ENCODE measurements around the gene URI1. TPM values are rescaled to one million over a fixed set of nuclear protein-coding genes. Genes with fewer than 3 reads are reported as not detected.

Gene URI1
- total RNA-seq, 4 donors from 2014 or later = 59.1 to 125 (median 67.6) TPM

DNA sequence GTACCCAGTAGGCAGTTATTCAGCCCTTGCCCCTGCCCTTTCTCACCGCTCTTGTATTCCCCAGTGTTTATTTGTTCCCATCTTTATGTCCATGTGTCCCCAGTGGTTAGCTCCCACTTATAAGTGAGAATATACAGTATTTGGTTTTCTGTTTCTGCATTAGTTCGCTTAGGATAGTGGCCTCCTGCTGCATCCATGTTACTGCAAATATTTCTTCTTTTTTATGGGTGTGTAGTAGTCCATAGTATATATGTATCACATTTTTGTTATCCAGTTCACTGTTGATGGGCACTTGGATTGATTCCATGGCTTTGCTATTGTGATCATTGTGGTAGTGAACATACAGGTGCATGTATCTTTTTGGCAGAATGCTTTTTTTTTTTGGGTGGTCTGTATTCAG, 32.7 kb downstream of the URI1 start:
- no peak for DNase-seq

DNA sequence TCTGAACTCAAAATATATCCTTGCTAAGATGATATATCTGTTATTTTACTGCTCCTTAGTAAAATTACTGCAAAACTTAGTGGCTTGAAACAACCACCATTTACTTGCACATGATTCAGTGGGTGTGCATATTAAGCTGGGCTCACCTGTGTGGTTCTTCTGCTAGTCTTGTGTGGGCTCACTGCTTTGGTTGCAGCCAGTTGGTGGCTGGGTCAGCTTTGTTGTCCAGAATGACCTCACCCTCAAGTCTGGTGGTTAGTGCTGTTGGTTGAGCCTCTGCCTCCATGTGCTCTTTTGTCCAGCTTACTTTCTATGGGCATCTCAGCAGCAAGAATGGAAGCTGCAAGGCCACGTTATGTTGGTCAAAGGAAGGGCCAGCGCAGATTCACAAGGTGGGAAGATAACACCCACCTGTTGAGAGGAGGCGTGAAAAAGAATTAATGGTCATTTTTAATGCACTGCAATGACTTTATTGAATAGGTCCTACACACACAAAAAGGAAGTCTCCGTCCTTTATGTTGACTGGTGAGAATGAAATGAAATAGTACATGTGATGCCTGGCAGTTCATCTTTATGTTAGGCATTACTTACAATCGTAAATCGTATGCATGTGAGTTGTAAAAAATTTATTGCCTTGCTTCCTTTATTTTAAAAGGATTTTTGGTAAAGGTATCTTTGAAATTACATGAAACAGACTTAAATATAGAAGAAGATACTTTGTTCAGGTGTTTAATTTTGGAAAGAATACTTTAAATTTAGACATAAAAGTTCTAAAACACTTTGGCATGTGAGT, 34.3 kb downstream of the URI1 start:
- Histone ChIP-seq H3K27ac (no peak overlapping the region), H3K4me3 (no peak overlapping the region), H3K4me1 (no peaks in the 10 kb centered on the region), H3K27me3 (no peaks in the 10 kb centered on the region), H3K9me3 (no peaks in the 10 kb centered on the region), H3K36me3 (no peaks in the 10 kb centered on the region)
- no peak for DNase-seq
- TF ChIP-seq, protein P1, sequence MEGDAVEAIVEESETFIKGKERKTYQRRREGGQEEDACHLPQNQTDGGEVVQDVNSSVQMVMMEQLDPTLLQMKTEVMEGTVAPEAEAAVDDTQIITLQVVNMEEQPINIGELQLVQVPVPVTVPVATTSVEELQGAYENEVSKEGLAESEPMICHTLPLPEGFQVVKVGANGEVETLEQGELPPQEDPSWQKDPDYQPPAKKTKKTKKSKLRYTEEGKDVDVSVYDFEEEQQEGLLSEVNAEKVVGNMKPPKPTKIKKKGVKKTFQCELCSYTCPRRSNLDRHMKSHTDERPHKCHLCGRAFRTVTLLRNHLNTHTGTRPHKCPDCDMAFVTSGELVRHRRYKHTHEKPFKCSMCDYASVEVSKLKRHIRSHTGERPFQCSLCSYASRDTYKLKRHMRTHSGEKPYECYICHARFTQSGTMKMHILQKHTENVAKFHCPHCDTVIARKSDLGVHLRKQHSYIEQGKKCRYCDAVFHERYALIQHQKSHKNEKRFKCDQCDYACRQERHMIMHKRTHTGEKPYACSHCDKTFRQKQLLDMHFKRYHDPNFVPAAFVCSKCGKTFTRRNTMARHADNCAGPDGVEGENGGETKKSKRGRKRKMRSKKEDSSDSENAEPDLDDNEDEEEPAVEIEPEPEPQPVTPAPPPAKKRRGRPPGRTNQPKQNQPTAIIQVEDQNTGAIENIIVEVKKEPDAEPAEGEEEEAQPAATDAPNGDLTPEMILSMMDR (IDR thresholded peaks at IDR 0.05) = no peak
- no peak for TF ChIP-seq POLR2A (IDR thresholded peaks at IDR 0.05)
- intact Hi-C loops (cut with DNase I; ENCODE audit: low total_unique reads) = no loop called here

More for the DNA sequence above, 32.7 kb downstream of the URI1 start:
- no peak overlapping the region for H3K4me3 ChIP-seq
- no peaks in the 10 kb centered on the region for H3K36me3 ChIP-seq
- TF ChIP-seq, protein P1 (IDR thresholded peaks at IDR 0.05) = no peak
- TF ChIP-seq POLR2A (IDR thresholded peaks at IDR 0.05) = no peak
- H3K9me3 ChIP-seq = no peaks in the 10 kb centered on the region
- peaks cover 0 to 7% of the 10 kb centered on the region in 2 donors for H3K4me1 ChIP-seq
- intact Hi-C loops (cut with DNase I; ENCODE audit: low total_unique reads) = no loop called here
- no peaks in the 10 kb centered on the region for H3K27me3 ChIP-seq
- H3K27ac ChIP-seq = no peak overlapping the region

DNA sequence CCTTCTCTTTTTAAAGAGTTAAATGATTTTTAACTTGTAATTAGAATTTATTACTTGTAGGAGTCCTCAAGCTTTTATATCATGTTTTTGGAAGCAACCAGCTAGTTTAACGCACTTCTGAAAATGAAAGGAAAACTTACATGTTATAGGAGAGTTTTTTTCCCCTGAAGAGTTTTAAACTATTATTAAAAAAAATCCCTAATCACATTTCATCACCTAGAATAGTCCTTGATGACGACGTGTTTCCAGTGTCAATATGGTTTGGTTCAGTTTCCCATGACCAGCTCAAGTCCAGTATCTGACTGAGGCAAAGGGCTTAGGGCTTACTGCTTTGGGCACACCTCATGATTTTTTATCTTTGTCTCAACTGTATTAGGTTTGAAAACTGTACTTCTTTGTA, 36.0 kb downstream of the URI1 start:
- Histone ChIP-seq H3K4me1 (no peaks in the 10 kb centered on the region), H3K9me3 (no peaks in the 10 kb centered on the region), H3K36me3 (no peaks in the 10 kb centered on the region), H3K27me3 (no peaks in the 10 kb centered on the region), H3K4me3 (no peak overlapping the region), H3K27ac (no peak overlapping the region)
- TF ChIP-seq, protein P1 (IDR thresholded peaks at IDR 0.05) = no peak
- no peak for TF ChIP-seq POLR2A (IDR thresholded peaks at IDR 0.05)
- no peak for DNase-seq
- intact Hi-C loops (cut with DNase I; ENCODE audit: low total_unique reads) = no loop called here

DNA sequence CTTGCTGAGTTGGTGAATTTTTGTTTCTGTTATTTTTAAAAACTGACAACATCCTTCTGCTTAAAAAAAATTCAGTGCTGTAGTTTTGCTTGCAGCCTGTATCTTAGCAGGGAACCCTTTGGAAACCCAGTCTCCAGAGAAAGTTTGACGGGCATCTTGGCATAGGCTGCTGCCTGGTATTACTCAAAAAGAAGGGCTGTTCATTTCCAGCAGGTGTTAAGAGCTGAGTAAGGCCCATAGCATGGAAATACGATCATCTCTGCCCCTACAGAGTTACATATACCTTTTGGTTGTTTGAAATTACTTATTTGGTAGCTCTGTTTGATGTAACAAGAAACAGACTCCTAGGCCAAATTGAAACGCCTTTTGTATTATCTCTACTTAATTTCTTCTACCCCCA, 41.5 kb downstream of the URI1 start:
- no peaks in the 10 kb centered on the region for H3K4me1 ChIP-seq
- H3K27ac ChIP-seq = no peak overlapping the region
- TF ChIP-seq POLR2A (IDR thresholded peaks at IDR 0.05) = no peak
- TF ChIP-seq, protein P1 (IDR thresholded peaks at IDR 0.05) = no peak
- no peaks in the 10 kb centered on the region for H3K36me3 ChIP-seq
- H3K9me3 ChIP-seq = no peaks in the 10 kb centered on the region
- intact Hi-C loops (cut with DNase I; ENCODE audit: low total_unique reads) = no loop called here
- no peaks in the 10 kb centered on the region for H3K27me3 ChIP-seq
- H3K4me3 ChIP-seq = no peak overlapping the region
- DNase-seq = no peak

DNA sequence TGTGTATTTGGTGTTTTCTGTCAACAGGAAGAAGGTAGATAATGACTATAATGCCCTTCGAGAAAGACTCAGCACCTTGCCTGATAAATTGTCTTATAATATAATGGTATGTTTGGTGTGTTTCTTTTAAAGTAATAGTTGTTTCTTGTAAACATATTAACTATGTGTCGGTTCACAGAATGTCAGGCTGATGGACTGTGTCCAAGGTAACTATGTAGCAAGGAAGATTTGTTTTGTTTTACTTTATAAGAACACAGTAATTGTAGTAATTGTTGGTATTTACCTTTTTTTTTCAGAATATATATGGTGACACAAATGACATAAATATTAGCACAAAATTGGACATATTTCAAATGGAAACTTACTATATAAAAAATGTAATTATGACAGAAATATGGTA, 43.2 kb downstream of the URI1 start:
- Histone ChIP-seq H3K4me1 (no peaks in the 10 kb centered on the region), H3K27ac (no peak overlapping the region), H3K27me3 (no peaks in the 10 kb centered on the region), H3K9me3 (no peaks in the 10 kb centered on the region), H3K4me3 (no peak overlapping the region), H3K36me3 (no peaks in the 10 kb centered on the region)
- intact Hi-C loops (cut with DNase I; ENCODE audit: low total_unique reads) = no loop called here
- TF ChIP-seq, protein P1 (IDR thresholded peaks at IDR 0.05) = no peak
- TF ChIP-seq POLR2A (IDR thresholded peaks at IDR 0.05) = no peak
- no peak for DNase-seq
